ENCODE results near the gene SLC34A1.

- no peak for TF ChIP-seq POLR2AphosphoS5 (IDR thresholded peaks at IDR 0.05; ENCODE audit: borderline replicate concordance, low read depth, low read length)
- no peak for TF ChIP-seq EZH2 (IDR thresholded peaks at IDR 0.05)
- TF ChIP-seq FOXP2 (optimal IDR thresholded peaks at IDR 0.05; ENCODE audit: control extremely low read depth, extremely low read length, insufficient read depth), result no peak
Observed at GRCh38 chr5:177392765-177393164, 8.5 kb downstream of the SLC34A1 start.
